SK-N-SH (cell line): ENCODE data around the gene EPB41L4B. TPM values are rescaled to one million over a fixed set of nuclear protein-coding genes. Genes with fewer than 3 reads are reported as not detected.

Experiments used
- CTCF ChIA-PET: fragments of 300-600, 350-600 bp; formaldehyde crosslinking; extraction: SDS; loops from one replicate; lab custom pipeline; 2021; lab: Yijun Ruan, JAX
- POLR2A ChIA-PET: fragments of 350-600 bp; sonication (Branson Sonifier 250); formaldehyde crosslinking; extraction: SDS; loops from one replicate; lab custom pipeline; 2020; ENCODE audit warnings: antibody characterized with exemption, inconsistent platforms; lab: Yijun Ruan, JAX
- DNase-seq: peaks from one replicate; pipeline ENCODE4 v3.0.0; 2012
- H2AFZ ChIP-seq: fragments of 200-600 bp; sonication (generic); 2 replicates; pipeline ENCODE4 v1.8.1; 2016; ENCODE audit warnings: antibody characterized with exemption, mild to moderate bottlenecking, low read depth
- H3F3A ChIP-seq: fragments of 200-600 bp; sonication (generic); replicated peaks from 2 replicates; pipeline ENCODE3; 2016; ENCODE audit warnings: antibody characterized with exemption, mild to moderate bottlenecking; ENCODE audit not compliant: insufficient read depth
- H3K27ac ChIP-seq, 2 experiments: fragments of 200-500 bp in 1 of 2; fragments of 200-600 bp in 1 of 2; sonication (Bioruptor generic) in 1 of 2; sonication (generic), shearing (Covaris generic) in 1 of 2; 2 replicates each; pipeline versions ENCODE4 v1.5.1 to v1.6.1; 2014 to 2016; ENCODE audit warnings: low read depth in 2 of 2, inconsistent platforms in 1 of 2, low read length in 1 of 2, mild to moderate bottlenecking in 1 of 2, mixed read lengths in 1 of 2
- H3K27me3 ChIP-seq: fragments of 200-600 bp; sonication (generic), shearing (Covaris generic); 2 replicates; pipeline ENCODE4 v1.6.1; 2016; ENCODE audit warnings: mixed run types; ENCODE audit not compliant: insufficient read depth
- H3K36me3 ChIP-seq, 2 experiments: fragments of 200-500 bp in 1 of 2; fragments of 200-600 bp in 1 of 2; sonication (Bioruptor generic) in 1 of 2; sonication (generic) in 1 of 2; replicated peaks in 1 of 2; 2 replicates each; pipeline versions ENCODE3 to v1.5.1; 2014 to 2016; ENCODE audit warnings: low read length in 1 of 2, mild to moderate bottlenecking in 1 of 2; ENCODE audit not compliant: insufficient read depth in 2 of 2, control insufficient read depth in 1 of 2
- H3K4me1 ChIP-seq, 2 experiments: fragments of 200-500 bp in 1 of 2; fragments of 200-600 bp in 1 of 2; sonication (Bioruptor generic) in 1 of 2; sonication (generic), shearing (Covaris generic) in 1 of 2; 2 replicates each; pipeline versions ENCODE4 v1.5.1 to v1.6.1; 2014 to 2016; ENCODE audit warnings: low read depth in 1 of 2, low read length in 1 of 2, mixed run types in 1 of 2; ENCODE audit not compliant: insufficient read depth in 2 of 2, control insufficient read depth in 1 of 2
- H3K4me2 ChIP-seq: fragments of 200-600 bp; sonication (generic), shearing (Covaris generic); 2 replicates; pipeline ENCODE4 v1.6.1; 2017; ENCODE audit warnings: mixed run types
- H3K4me3 ChIP-seq, 2 experiments: fragments of 200-500 bp in 1 of 2; fragments of 200-600 bp in 1 of 2; sonication (Bioruptor generic) in 1 of 2; sonication (generic), shearing (Covaris generic) in 1 of 2; 2 replicates each; pipeline versions ENCODE4 v1.5.1 to v1.8.1; 2014 to 2016; ENCODE audit warnings: low read depth in 2 of 2, inconsistent platforms in 1 of 2, low read length in 1 of 2, mild to moderate bottlenecking in 1 of 2, mixed read lengths in 1 of 2, moderate library complexity in 1 of 2
- H3K79me2 ChIP-seq: fragments of 200-600 bp; sonication (generic); 2 replicates; pipeline ENCODE4 v1.8.1; 2017; ENCODE audit warnings: mild to moderate bottlenecking; ENCODE audit not compliant: insufficient read depth
- H3K9ac ChIP-seq: fragments of 200-600 bp; sonication (generic); 2 replicates; pipeline ENCODE4 v1.6.1; 2017; ENCODE audit warnings: mixed run types
- H3K9me2 ChIP-seq: fragments of 200-600 bp; sonication (generic); 2 replicates; pipeline ENCODE4 v1.6.1; 2017; ENCODE audit warnings: mixed run types
- H3K9me3 ChIP-seq: fragments of 200-600 bp; sonication (generic); 2 replicates; pipeline ENCODE4 v1.6.1; 2017; ENCODE audit warnings: mixed run types, mild to moderate bottlenecking, moderate library complexity
- H4K20me1 ChIP-seq: fragments of 200-600 bp; sonication (generic); 2 replicates; pipeline ENCODE4 v1.6.1; 2017; ENCODE audit warnings: mild to moderate bottlenecking, mixed run types; ENCODE audit not compliant: insufficient read depth
- EZH2phosphoT487 ChIP-seq: fragments of 200-600 bp; sonication (generic); IDR thresholded peaks from 2 replicates; pipeline ENCODE4 v1.6.1; 2017; ENCODE audit warnings: low read depth, mixed run types, mild to moderate bottlenecking, antibody characterized with exemption, moderate library complexity, borderline replicate concordance
- FOSL2 ChIP-seq: IDR thresholded peaks from 2 replicates; pipeline ENCODE4 v1.4.0; 2012; ENCODE audit warnings: low read depth, mild to moderate bottlenecking, moderate library complexity, borderline replicate concordance
- FOXJ3 ChIP-seq: sonication (generic); formaldehyde crosslinking; IDR thresholded peaks from 2 replicates; pipeline ENCODE4 v1.5.1; 2020; ENCODE audit warnings: mild to moderate bottlenecking, missing genetic modification reagents
- GABPA ChIP-seq: IDR thresholded peaks from 2 replicates; pipeline ENCODE4 v1.4.0; 2012; ENCODE audit warnings: low read depth, mild to moderate bottlenecking
- JUND ChIP-seq: IDR thresholded peaks from 2 replicates; pipeline ENCODE4 v1.4.0; 2012
- MEF2A ChIP-seq: IDR thresholded peaks from 2 replicates; pipeline ENCODE4 v1.4.0; 2012; ENCODE audit warnings: low read depth, borderline replicate concordance
- MXI1 ChIP-seq: IDR thresholded peaks from 2 replicates; pipeline ENCODE4 v1.6.1; 2012; ENCODE audit warnings: mild to moderate bottlenecking, low read depth, low read length, improper control_type of control experiment
- NRF1 ChIP-seq: IDR thresholded peaks from 2 replicates; pipeline ENCODE4 v1.6.1; 2012; ENCODE audit warnings: low read depth, mild to moderate bottlenecking, low read length
- PBX3 ChIP-seq: IDR thresholded peaks from 2 replicates; pipeline ENCODE4; 2012
- RCOR1 ChIP-seq: fragments of 150-350 bp; IDR thresholded peaks from 2 replicates; pipeline ENCODE4 v1.6.1; 2017; ENCODE audit warnings: antibody characterized with exemption, low read length
- REST ChIP-seq: IDR thresholded peaks from 2 replicates; pipeline ENCODE4 v1.6.1; 2012; ENCODE audit warnings: mild to moderate bottlenecking, low read depth, low read length, moderate library complexity
- RFX5 ChIP-seq: IDR thresholded peaks from 2 replicates; pipeline ENCODE4 v1.6.1; 2012; ENCODE audit warnings: mild to moderate bottlenecking, improper control_type of control experiment, low read length
- SIN3A ChIP-seq: IDR thresholded peaks from 2 replicates; pipeline ENCODE4 v1.6.1; 2012; ENCODE audit warnings: low read depth, mild to moderate bottlenecking, low read length, moderate library complexity, borderline replicate concordance
- TCF12 ChIP-seq: IDR thresholded peaks from 2 replicates; pipeline ENCODE4 v1.4.0; 2012
- TEAD4 ChIP-seq: IDR thresholded peaks from 2 replicates; pipeline ENCODE4 v1.4.0; 2012; ENCODE audit warnings: mild to moderate bottlenecking, borderline replicate concordance; ENCODE audit not compliant: insufficient read depth
- USF2 ChIP-seq: fragments of 150-350 bp; IDR thresholded peaks from 2 replicates; pipeline ENCODE4 v1.6.1; 2017; ENCODE audit warnings: antibody characterized with exemption, low read length, low read depth, borderline replicate concordance
- YY1 ChIP-seq: IDR thresholded peaks from 2 replicates; pipeline ENCODE4 v1.4.0; 2012; ENCODE audit warnings: low read depth, mild to moderate bottlenecking
- WGBS: methylation state at CpG from one replicate; pipeline ENCODE4 v1.1.6; 2017; ENCODE audit warnings: low lambda C conversion rate; 5-methylcytosine and 5-hydroxymethylcytosine counted together
- polyA plus RNA-seq, 3 experiments: library from polyadenylated mRNA; depleted of rRNA; stranded (reverse); fragments of >200 nt; gene quantifications; 2 replicates each; pipeline ENCODE4 v1.2.3, GENCODE V29; 2012
- TF ChIP-seq, protein P1 (sequence below): fragments of 200-600 bp; sonication (generic); IDR thresholded peaks from 2 replicates; pipeline ENCODE4 v1.6.1; 2017; ENCODE audit warnings: antibody characterized with exemption, mild to moderate bottlenecking, moderate library complexity
- TF ChIP-seq, protein P2 (sequence below): IDR thresholded peaks from 2 replicates; pipeline ENCODE4 v1.4.0; 2012; ENCODE audit warnings: low read depth
- TF ChIP-seq, protein P3 (sequence below): fragments of 150-350 bp; IDR thresholded peaks from 2 replicates; pipeline ENCODE4 v1.6.1; 2016; ENCODE audit warnings: mild to moderate bottlenecking, low read depth, low read length

EPB41L4B gene
- polyA plus RNA-seq, 1 of the 3 experiments (the other 2 are of a cell fraction), result 0.59 TPM

GRCh38 chr9:109168170-109168569 lies 152.7 kb downstream of the EPB41L4B start (continued):
- TF ChIP-seq, protein P1, sequence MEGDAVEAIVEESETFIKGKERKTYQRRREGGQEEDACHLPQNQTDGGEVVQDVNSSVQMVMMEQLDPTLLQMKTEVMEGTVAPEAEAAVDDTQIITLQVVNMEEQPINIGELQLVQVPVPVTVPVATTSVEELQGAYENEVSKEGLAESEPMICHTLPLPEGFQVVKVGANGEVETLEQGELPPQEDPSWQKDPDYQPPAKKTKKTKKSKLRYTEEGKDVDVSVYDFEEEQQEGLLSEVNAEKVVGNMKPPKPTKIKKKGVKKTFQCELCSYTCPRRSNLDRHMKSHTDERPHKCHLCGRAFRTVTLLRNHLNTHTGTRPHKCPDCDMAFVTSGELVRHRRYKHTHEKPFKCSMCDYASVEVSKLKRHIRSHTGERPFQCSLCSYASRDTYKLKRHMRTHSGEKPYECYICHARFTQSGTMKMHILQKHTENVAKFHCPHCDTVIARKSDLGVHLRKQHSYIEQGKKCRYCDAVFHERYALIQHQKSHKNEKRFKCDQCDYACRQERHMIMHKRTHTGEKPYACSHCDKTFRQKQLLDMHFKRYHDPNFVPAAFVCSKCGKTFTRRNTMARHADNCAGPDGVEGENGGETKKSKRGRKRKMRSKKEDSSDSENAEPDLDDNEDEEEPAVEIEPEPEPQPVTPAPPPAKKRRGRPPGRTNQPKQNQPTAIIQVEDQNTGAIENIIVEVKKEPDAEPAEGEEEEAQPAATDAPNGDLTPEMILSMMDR, result no peak

- peaks cover 0 to 10% of the 10 kb centered on the region in 2 experiments; a peak in 1 of 4 replicates for H3K4me1 ChIP-seq
- no peak overlapping the region for H3K9ac ChIP-seq
- H4K20me1 ChIP-seq, result no peaks in the 10 kb centered on the region
- DNase-seq, result peak; percentile 20
- H3K27me3 ChIP-seq, result 0 out of 2 replicates have a peak, but pooled peaks cover 5% of the 10 kb centered on the region
- H3K36me3 ChIP-seq, result no peaks in the 10 kb centered on the region
- H3K9me3 ChIP-seq, result no peaks in the 10 kb centered on the region
- H3K4me2 ChIP-seq, result no peak overlapping the region
- H2AFZ ChIP-seq, result no peak overlapping the region; the same call in 1 of the 2 replicates
- no peak overlapping the region for H3K27ac ChIP-seq
- no peaks in the 10 kb centered on the region for H3F3A ChIP-seq
- CTCF ChIA-PET, result interaction anchor here (1.0 to 2.2 kb wide), 3 partner anchors 8 to 25 kb away, joined by 3 to 5 read pairs (median 4); no protein-coding TSS in a partner anchor
- 0 out of 4 replicates have a peak overlapping the region, but pooled peaks of 1 of the 2 experiments have one; percentile 48 for H3K4me3 ChIP-seq
- POLR2A ChIA-PET, result no interaction called here
- 96% methylated on average over 5 of the region's 5 CpGs for WGBS
- H3K79me2 ChIP-seq, result no peaks in the 10 kb centered on the region
- no peak for TF ChIP-seq EZH2phosphoT487
- TF ChIP-seq PBX3, result no peak
- no peak for TF ChIP-seq JUND
- TF ChIP-seq FOXJ3, result no peak
- TF ChIP-seq MXI1, result no peak
- TF ChIP-seq, protein P2, sequence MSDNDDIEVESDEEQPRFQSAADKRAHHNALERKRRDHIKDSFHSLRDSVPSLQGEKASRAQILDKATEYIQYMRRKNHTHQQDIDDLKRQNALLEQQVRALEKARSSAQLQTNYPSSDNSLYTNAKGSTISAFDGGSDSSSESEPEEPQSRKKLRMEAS, result no peak
- TF ChIP-seq, protein P3, sequence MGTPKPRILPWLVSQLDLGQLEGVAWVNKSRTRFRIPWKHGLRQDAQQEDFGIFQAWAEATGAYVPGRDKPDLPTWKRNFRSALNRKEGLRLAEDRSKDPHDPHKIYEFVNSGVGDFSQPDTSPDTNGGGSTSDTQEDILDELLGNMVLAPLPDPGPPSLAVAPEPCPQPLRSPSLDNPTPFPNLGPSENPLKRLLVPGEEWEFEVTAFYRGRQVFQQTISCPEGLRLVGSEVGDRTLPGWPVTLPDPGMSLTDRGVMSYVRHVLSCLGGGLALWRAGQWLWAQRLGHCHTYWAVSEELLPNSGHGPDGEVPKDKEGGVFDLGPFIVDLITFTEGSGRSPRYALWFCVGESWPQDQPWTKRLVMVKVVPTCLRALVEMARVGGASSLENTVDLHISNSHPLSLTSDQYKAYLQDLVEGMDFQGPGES, result no peak
- no peak for TF ChIP-seq TEAD4
- TF ChIP-seq MEF2A, result no peak
- no peak for TF ChIP-seq RFX5
- TF ChIP-seq YY1, result no peak
- no peak for TF ChIP-seq SIN3A
- TF ChIP-seq TCF12, result no peak
- TF ChIP-seq GABPA, result no peak
- no peak for TF ChIP-seq FOSL2
- no peak for TF ChIP-seq REST
- no peak for TF ChIP-seq USF2
- TF ChIP-seq NRF1, result no peak
- TF ChIP-seq, protein P1, result no peak
- no peak for TF ChIP-seq RCOR1
- TF ChIP-seq, all 33 proteins: peak for 0
- H3K9me2 ChIP-seq, result no peaks in the 10 kb centered on the region
Measured at GRCh38 chr9:109167716-109168115, 153.1 kb downstream of the EPB41L4B start.
